Fibroblast of villous mesenchyme (primary cell): ENCODE data around the gene IQSEC1. TPM values are rescaled to one million over a fixed set of nuclear protein-coding genes. Genes with fewer than 3 reads are reported as not detected.

Experiments
- DNase-seq: peaks from one replicate; pipeline ENCODE4 v3.0.0-alpha.2; 2010; ENCODE audit warnings: low read depth
- H3K4me3 ChIP-seq: 2 replicates; pipeline ENCODE4 v1.5.1; 2011; ENCODE audit warnings: low read depth, mild to moderate bottlenecking, low read length
- total RNA-seq: library from RNA; depleted of rRNA; stranded (reverse); fragments of >200 nt; gene quantifications from 2 replicates; pipeline ENCODE4 v1.2.3, GENCODE V29; 2012
- TF ChIP-seq, protein P1 (sequence below): IDR thresholded peaks from 2 replicates; pipeline ENCODE4 v1.5.1; 2012; ENCODE audit warnings: low read depth, mild to moderate bottlenecking, low read length; ENCODE audit not compliant: insufficient read depth

The IQSEC1 gene
- total RNA-seq, 1 donor: 19.9 TPM

DNA sequence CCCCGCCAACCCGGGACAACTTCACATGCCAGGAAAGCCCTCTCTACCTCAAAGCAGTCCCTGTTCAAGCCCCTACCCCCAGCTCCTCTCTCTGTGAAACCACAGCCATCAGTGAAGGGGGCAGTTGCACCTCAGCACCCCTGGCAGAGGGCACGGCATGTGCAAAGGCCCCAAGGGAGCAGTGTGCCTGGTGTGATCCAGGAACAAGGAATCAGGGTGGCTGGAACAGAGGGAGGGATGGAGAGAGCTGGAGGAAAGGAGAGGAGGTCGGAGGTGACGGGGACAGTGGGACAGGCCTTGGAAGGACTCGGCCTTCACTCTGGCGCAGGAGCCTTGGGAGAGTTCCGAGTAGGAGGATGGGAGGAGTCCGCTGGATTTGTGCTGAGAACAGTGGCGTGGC, 26.5 kb upstream of the IQSEC1 start:
- no peak overlapping the region for H3K4me3 ChIP-seq
- TF ChIP-seq, protein P1, sequence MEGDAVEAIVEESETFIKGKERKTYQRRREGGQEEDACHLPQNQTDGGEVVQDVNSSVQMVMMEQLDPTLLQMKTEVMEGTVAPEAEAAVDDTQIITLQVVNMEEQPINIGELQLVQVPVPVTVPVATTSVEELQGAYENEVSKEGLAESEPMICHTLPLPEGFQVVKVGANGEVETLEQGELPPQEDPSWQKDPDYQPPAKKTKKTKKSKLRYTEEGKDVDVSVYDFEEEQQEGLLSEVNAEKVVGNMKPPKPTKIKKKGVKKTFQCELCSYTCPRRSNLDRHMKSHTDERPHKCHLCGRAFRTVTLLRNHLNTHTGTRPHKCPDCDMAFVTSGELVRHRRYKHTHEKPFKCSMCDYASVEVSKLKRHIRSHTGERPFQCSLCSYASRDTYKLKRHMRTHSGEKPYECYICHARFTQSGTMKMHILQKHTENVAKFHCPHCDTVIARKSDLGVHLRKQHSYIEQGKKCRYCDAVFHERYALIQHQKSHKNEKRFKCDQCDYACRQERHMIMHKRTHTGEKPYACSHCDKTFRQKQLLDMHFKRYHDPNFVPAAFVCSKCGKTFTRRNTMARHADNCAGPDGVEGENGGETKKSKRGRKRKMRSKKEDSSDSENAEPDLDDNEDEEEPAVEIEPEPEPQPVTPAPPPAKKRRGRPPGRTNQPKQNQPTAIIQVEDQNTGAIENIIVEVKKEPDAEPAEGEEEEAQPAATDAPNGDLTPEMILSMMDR: no peak
- DNase-seq: no peak

DNA sequence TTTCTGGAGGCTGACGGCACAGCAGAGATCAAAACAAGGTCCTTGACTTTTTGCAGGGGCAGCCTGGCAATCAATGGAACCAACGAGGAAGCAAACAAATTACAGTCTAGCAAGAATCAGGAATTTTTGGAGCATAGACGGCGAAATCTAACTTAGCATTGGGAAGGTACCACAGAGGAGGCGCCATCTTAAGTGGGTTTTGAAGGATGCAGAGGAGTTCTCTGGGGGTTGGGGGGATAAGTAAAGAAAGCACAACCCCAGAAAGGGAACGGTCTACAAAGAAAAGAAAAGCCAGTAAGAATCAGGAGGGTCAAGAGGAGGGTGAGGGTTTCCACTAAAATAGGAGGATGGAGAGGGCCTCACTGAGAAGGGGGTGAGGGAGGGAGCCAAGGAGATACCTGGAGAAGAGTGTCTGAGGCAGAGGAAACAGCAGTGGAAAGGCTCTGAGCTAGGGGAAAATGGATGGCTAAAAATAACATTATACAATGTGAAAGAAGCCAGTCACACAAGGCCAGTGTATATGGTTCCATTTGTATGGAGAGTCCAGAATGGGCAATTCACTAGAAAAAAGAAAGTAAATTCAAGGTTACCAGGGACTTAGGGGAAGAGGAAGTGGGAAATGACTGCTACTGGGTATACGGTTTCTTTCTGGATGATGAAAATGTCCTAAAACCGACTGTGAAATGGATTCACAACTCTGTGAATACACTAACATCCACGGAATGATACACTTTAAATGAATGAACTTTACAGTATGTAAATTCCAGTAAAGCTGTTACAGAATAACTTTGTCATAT, 25.2 kb upstream of the IQSEC1 start:
- no peak for DNase-seq
- H3K4me3 ChIP-seq: no peak overlapping the region
- TF ChIP-seq, protein P1: no peak

DNA sequence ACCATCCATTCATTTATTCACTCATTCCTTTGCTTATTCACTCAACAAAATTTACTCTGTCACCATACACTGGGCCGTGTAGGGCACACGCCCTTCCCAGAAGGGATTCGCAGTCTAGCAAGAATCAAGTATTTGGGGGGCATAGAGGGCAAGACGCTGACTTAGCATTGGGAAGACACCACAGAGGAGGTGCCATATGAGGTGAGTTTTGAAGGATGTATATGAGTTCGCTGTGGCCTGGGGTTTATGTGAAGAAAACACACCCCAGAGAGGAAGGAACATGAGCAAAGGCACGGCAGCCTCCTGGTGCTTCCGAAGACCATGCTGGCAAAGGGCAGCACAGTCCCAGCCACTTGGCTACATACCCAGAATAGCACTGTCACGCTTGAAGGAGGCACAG, 23.1 kb upstream of the IQSEC1 start:
- TF ChIP-seq, protein P1: no peak
- no peak overlapping the region for H3K4me3 ChIP-seq
- no peak for DNase-seq

DNA sequence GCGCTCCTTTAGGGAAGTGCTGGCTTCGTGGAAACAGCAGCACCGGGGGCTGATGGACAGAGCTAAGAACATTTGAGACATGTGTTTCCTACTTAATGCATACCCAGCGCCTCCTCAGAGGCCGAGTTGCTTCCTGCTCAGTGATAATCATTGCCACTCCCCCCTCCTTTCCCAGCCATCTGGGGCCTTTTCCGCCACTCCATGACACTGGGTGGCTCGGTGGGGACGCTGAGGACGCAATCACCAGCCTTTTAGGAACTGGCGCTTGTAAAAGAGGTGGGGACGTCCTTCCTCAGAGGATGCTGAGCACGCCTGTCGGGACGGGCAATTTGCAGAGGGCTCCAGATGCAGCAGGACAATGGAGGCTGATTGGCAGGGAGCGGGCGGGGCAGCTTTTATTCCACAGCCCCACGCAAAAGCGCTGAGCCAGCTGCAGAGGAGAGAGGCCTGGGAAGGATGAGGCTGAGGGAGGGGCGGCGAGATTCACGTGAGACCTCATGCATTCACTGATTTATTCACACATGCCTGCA, 22.2 kb upstream of the IQSEC1 start:
- no peak for DNase-seq
- TF ChIP-seq, protein P1: no peak
- H3K4me3 ChIP-seq: no peak overlapping the region

DNA sequence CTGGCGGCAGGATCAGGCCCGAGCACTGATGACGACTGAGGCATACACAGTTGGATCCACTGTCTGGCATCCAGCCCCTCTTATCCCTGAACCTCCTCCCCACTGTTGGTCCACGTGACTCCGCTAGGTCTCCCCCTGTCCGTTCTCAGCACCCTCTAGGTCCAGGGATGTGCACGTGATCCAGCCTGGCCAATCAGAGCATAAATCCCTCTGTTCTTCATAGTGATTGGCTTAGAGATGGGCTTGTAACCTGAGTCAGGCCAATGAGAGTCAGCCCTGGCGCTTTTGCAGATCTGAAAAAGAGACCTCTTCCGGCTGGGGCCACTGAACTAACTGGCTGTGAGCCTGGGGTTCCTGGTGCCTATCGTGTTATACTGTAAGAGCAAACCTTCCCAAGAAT, 20.5 kb upstream of the IQSEC1 start:
- DNase-seq: no peak
- no peak overlapping the region for H3K4me3 ChIP-seq
- TF ChIP-seq, protein P1: no peak

DNA sequence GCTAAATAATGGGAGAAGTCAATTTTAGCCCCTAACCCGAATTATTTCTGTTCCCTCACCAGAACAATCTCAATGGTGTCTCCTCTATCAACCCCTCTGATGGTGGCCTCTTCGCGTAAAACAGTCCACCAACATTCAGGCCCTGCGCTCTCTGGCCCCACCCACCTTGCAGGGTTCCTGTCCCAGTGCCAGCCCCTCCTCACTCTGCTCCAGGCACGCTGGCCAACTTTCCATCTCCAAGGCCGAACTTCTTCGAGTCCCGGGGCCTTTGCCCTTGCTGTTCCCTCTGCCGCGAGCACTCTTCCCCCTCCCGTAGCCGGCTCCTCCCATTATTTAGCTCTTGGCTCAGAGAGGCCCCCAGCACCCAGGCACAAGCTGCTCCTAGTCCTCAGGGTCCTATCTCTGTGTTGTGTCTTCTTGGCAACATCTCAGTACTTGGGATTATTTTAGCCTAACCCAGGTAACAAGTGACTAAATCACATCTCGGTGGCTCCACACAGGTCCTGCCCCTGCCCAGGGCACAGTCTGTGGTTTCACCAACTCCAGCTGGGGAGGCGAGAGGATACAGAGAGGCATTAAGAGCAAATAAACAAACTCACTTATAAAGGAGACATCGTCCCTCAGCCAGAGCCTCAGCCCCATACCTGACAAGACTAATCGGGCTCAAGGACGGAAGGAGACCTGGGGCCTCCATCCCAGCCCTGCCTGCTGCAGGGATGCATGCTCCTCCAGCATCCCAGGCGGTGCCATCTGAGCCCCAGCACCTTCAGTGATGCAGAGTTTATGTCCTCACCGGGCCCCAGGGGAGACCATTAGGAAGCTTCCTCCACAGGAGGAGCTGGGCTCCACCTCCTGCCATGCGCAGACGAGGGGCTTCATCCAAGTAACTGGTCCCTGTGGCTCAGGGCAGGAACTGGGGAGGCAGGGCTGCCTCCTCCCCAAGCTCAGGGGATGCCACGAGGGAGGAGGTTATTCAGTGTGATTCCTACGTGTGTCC, 19.7 kb upstream of the IQSEC1 start:
- no peak for DNase-seq
- no peak overlapping the region for H3K4me3 ChIP-seq
- TF ChIP-seq, protein P1: no peak
